Measurements from ENCODE around the gene DNMT3B. TPM values are rescaled to one million over a fixed set of nuclear protein-coding genes. Genes with fewer than 3 reads are reported as not detected.

The DNMT3B gene
- total and polyA plus RNA-seq, 9 of the 15 experiments (the other 6 are each of a cell fraction or from before 2014, with no cell fraction given): 9.3 to 74.8 (median 49.1) TPM

DNA sequence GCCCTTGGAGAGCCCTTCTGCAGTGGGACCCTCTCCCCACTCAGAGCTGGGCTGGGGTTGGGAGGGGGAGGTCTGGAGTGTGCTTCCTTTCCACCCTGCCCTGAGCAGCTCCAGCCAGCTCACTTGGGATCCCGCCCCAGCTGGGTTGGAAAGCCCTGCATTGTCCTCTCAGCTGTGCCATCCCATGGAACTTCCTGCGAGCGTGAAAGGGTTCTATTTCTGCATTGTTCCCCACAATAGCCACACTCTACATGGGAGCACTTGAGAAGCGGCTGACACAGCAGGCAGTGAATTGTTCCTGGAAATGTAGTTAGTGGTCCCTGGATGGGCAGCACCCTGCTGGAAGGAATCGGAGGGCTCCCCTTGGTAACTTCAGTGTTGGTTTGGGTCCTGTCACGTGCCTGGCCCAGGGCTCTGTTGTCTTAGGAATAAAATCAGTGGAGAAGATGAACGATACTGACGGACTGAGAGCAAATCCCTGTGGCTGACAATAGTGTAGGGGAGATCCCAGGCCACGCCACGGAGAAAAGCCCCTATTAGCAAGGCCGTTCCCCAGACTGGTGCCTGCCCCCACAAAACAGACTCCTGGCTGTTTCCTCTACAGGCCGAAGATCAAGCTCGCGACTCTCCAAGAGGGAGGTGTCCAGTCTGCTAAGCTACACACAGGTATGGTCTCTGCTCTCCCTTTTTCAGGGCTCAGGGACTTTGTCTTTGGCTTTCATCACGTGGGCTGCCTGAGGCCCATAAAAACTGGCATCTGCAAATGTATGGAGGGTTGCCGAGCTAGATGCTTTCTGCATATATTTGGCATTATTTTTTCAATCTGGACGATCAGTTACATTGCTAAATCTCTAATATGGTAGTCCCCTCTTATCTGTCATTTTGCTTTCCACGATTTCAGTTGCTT lies 18.8 kb downstream of the DNMT3B start:
- CTCF ChIA-PET (ENCODE audit: low intra/inter-chr PET ratio): interaction anchor here (0.6 kb wide), 1 partner anchor 98 kb away, joined by 3 read pairs; no protein-coding TSS in a partner anchor
- no peak overlapping the region for H2AFZ ChIP-seq (ENCODE audit: low read depth, low read length)
- no peaks in the 10 kb centered on the region for H3K9me3 ChIP-seq (replicated peaks; ENCODE audit: control insufficient read depth, insufficient read depth, low read depth, low read length)
- H3K9ac ChIP-seq (ENCODE audit: insufficient read depth in 1 of 2, low read depth in 2 of 2, low read length in 2 of 2): no peak overlapping the region
- no peak for ATAC-seq
- no peak overlapping the region for H3K27ac ChIP-seq (ENCODE audit: extremely low read depth, low read depth, low read length)
- no peak overlapping the region for H3K4me3 ChIP-seq
- H4K20me1 ChIP-seq (replicated peaks; ENCODE audit: control insufficient read depth, insufficient read depth, low read length): peaks cover 10% of the 10 kb centered on the region
- no peak overlapping the region for H3K4me2 ChIP-seq (ENCODE audit: insufficient read depth, low read length)
- DNase-seq (ENCODE audit: extremely low read depth in 1 of 4, low spot score in 3 of 4): no peak
- peaks cover 0 to 6% of the 10 kb centered on the region in 2 experiments; a peak in 3 of 5 replicates for H3K4me1 ChIP-seq (replicated peaks in 1 of 2; ENCODE audit: control insufficient read depth in 2 of 2, insufficient read depth in 2 of 2, low read length in 2 of 2)
- BruUV-seq (replicated peaks): no TSS peak
- WGBS (ENCODE audit: insufficient coverage, low coverage, missing lambda C conversion rate): 93% methylated on average over 17 of the region's 18 CpGs
- FAIRE-seq: no peak
- H3K36me3 ChIP-seq (ENCODE audit: control insufficient read depth, insufficient read depth, low read length): peaks cover 87% of the 10 kb centered on the region
- POLR2A ChIA-PET: interaction anchor here (0.6 kb wide), 2 partner anchors 10 to 270 kb away, joined by 3 to 4 read pairs; no protein-coding TSS in a partner anchor
- in situ Hi-C loops (cut with MboI) (no loop called here), intact Hi-C loops (cut with micrococcal nuclease) (no loop called here)
- peaks cover 4% of the 10 kb centered on the region for H3K9me1 ChIP-seq (ENCODE audit: control insufficient read depth, insufficient read depth, low read length)
- peaks cover 34% of the 10 kb centered on the region for H3K79me2 ChIP-seq (ENCODE audit: control insufficient read depth, insufficient read depth, low read length)
- H3K27me3 ChIP-seq (ENCODE audit: control insufficient read depth in 2 of 2, insufficient read depth in 2 of 2, low read length in 2 of 2): no peaks in the 10 kb centered on the region
- TF ChIP-seq NUFIP1 (IDR thresholded peaks at IDR 0.05; ENCODE audit: partially characterized antibody) (no peak), YY1 (IDR thresholded peaks at IDR 0.05; ENCODE audit: borderline replicate concordance in 1 of 3, control insufficient read depth in 1 of 3, extremely low read depth in 1 of 3, insufficient read depth in 3 of 3, insufficient read length in 1 of 3, insufficient replicate concordance in 2 of 3, low read depth in 1 of 3, low read length in 2 of 3) (no peak), KLF6 (CRISPR knock-in tag; IDR thresholded peaks at IDR 0.05; ENCODE audit: borderline replicate concordance) (no peak), ARID1B (IDR thresholded peaks at IDR 0.05) (no peak), ZC3H4 (CRISPR knock-in tag; IDR thresholded peaks at IDR 0.05; ENCODE audit: borderline replicate concordance) (no peak), JUN (IDR thresholded peaks at IDR 0.05; ENCODE audit: borderline replicate concordance, low read depth, low read length) (no peak), JUN (CRISPR knock-in tag; IDR thresholded peaks at IDR 0.05; ENCODE audit: borderline replicate concordance) (no peak)
- TF ChIP-seq, protein P1, sequence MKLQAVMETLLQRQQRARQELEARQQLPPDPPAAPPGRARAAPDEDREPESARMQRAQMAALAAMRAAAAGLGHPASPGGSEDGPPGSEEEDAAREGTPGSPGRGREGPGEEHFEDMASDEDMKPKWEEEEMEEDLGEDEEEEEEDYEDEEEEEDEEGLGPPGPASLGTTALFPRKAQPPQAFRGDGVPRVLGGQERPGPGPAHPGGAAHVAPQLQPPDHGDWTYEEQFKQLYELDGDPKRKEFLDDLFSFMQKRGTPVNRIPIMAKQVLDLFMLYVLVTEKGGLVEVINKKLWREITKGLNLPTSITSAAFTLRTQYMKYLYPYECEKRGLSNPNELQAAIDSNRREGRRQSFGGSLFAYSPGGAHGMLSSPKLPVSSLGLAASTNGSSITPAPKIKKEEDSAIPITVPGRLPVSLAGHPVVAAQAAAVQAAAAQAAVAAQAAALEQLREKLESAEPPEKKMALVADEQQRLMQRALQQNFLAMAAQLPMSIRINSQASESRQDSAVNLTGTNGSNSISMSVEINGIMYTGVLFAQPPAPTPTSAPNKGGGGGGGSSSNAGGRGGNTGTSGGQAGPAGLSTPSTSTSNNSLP (IDR thresholded peaks at IDR 0.05; ENCODE audit: borderline replicate concordance, low read depth, low read length): no peak

Data from K562 (cell line).